ENCODE measurements around the gene HDAC6.
"Not testable (repeated sequence)": the region's sequence is repeated elsewhere in the genome, so short reads cannot be mapped to it uniquely, and the experiment has no call there.

HDAC6 gene

GRCh38 chrX:48852857-48853256 lies 51.0 kb downstream of the HDAC6 start:
- TF ChIP-seq CTCF (IDR thresholded peaks at IDR 0.05; ENCODE audit: low read depth, low read length): no peak
- no peaks in the 10 kb centered on the region for H3K36me3 ChIP-seq
- no peak overlapping the region for H3K4me3 ChIP-seq (ENCODE audit: low read depth, low read length)
- H3K9me3 ChIP-seq: no peaks in the 10 kb centered on the region
- H3K27me3 ChIP-seq: no peaks in the 10 kb centered on the region
- no peaks in the 10 kb centered on the region for H3K4me1 ChIP-seq
- no peak for DNase-seq

DNA sequence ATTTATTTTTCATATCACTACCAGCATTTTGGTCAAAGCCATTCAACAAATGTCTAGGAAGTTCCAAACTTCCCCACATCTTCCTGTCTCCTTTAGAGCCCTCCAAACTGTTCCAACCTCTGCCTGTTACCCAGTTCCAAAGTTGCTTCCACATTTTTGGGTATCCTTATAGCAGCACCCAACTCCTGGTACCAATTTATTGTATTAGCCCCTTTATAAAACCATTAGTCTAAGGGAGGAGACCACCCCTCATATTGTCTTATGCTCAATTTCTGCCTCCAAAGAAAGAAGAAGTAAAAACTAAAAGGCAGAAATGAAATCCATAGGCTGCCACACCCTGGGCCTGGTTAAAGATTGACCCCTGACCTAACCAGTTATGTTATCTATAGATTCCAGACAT lies 51.6 kb downstream of the HDAC6 start:
- H3K27me3 ChIP-seq; H3K36me3 ChIP-seq; H3K4me3 ChIP-seq (ENCODE audit: low read depth, low read length): not testable (repeated sequence)

DNA sequence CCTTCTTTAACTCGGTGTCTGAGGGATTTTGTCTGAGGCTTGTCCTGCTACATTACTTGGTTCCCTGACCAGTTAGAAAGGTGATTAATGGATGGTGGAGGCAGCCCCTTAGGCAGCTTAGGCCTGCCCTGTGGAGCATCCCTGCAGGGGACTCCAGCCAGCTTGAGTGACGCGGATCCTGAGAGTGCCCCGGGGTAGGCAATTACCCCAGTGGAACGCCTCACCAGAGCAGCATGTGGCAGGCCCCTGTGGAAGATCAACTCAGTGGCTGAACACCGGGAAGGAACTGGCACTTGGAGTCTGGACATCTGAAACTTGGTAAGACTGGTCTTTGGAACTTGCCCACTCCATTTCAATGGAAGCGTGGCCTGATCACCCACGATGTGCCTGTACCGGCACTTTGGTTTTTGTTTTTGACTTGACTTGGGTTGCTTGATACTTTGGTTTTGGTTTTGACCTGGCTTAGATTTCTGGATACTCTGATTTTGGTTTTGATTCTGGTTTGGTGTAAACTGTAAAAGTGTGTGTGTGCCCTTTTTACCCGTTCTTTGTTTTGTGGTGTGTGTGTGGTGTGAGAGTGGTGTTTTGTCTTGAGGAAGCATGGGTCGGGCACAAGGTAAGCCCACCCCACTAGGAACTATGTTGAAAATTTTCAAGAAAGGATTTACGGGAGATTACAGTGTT lies 52.4 kb downstream of the HDAC6 start:
- not testable (repeated sequence) for H3K27me3 ChIP-seq; H3K4me1 ChIP-seq; DNase-seq; H3K9me3 ChIP-seq; H3K4me3 ChIP-seq (ENCODE audit: low read depth, low read length); H3K36me3 ChIP-seq

More for the DNA sequence above, 51.6 kb downstream of the HDAC6 start:
- not testable (repeated sequence) for DNase-seq, H3K4me1 ChIP-seq, H3K9me3 ChIP-seq

- no peak overlapping the region for H3K4me3 ChIP-seq (ENCODE audit: low read depth, low read length)
- no peaks in the 10 kb centered on the region for H3K4me1 ChIP-seq
- TF ChIP-seq CTCF (IDR thresholded peaks at IDR 0.05; ENCODE audit: low read depth, low read length): peak; percentile 32; the same call in 1 of the 2 replicates
- no peaks in the 10 kb centered on the region for H3K27me3 ChIP-seq
- no peaks in the 10 kb centered on the region for H3K9me3 ChIP-seq
- DNase-seq: no peak
- no peaks in the 10 kb centered on the region for H3K36me3 ChIP-seq
Observed at GRCh38 chrX:48854898-48855297, 53.0 kb downstream of the HDAC6 start.

GRCh38 chrX:48864210-48864609 lies 62.3 kb downstream of the HDAC6 start:
- H3K4me1 ChIP-seq: no peaks in the 10 kb centered on the region
- no peaks in the 10 kb centered on the region for H3K27me3 ChIP-seq
- H3K4me3 ChIP-seq (ENCODE audit: low read depth, low read length): no peak overlapping the region
- no peaks in the 10 kb centered on the region for H3K9me3 ChIP-seq
- no peak for TF ChIP-seq CTCF (IDR thresholded peaks at IDR 0.05; ENCODE audit: low read depth, low read length)
- DNase-seq: no peak
- H3K36me3 ChIP-seq: no peaks in the 10 kb centered on the region

- not testable (repeated sequence) for H3K36me3 ChIP-seq; H3K4me3 ChIP-seq (ENCODE audit: low read depth, low read length); H3K9me3 ChIP-seq; H3K27me3 ChIP-seq; H3K4me1 ChIP-seq; DNase-seq
Observed at GRCh38 chrX:48872017-48872416, 70.2 kb downstream of the HDAC6 start.

All from BE2C (cell line).